ENCODE results near the gene ST3GAL2. TPM values are rescaled to one million over a fixed set of nuclear protein-coding genes. Genes with fewer than 3 reads are reported as not detected.

ST3GAL2 gene
- total and polyA plus RNA-seq, 9 donors = 6.2 to 49.7 (median 23.4) TPM

DNA sequence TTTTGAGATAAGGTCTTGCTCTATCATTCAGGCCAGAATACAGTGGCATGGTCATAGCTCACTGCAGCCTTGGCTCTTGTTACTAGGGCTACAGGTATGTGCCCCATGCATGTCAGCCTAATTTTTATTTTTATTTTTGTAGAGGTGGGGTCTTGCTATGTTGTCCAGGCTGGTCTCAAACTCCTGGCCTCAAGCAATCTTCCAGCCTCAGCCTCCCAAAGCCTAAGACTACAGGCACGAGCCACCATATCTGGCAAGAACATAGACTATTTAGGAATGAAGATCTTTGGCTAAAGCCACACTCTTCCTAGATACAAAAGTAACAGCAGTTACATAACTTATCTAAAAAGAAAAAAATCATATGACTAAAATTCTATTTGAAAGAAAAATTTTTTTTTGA lies 107.8 kb downstream of the ST3GAL2 start:
- WGBS, 3 donors = 76 to 79% (median 76%) methylated on average over 1 of the region's 1 CpG
- Histone ChIP-seq H3K27ac (no peak overlapping the region), H3K27me3 (no peaks in the 10 kb centered on the region), H3K4me3 (no peak overlapping the region), H3K4me1 (ENCODE audit: insufficient read depth) (no peaks in the 10 kb centered on the region), H3K9me3 (no peaks in the 10 kb centered on the region), H3K36me3 (no peaks in the 10 kb centered on the region)
- intact Hi-C loops (cut with DNase I) = no loop called here
- no peak for DNase-seq
- TF ChIP-seq POLR2A (IDR thresholded peaks at IDR 0.05) = no peak
- TF ChIP-seq, protein P1, sequence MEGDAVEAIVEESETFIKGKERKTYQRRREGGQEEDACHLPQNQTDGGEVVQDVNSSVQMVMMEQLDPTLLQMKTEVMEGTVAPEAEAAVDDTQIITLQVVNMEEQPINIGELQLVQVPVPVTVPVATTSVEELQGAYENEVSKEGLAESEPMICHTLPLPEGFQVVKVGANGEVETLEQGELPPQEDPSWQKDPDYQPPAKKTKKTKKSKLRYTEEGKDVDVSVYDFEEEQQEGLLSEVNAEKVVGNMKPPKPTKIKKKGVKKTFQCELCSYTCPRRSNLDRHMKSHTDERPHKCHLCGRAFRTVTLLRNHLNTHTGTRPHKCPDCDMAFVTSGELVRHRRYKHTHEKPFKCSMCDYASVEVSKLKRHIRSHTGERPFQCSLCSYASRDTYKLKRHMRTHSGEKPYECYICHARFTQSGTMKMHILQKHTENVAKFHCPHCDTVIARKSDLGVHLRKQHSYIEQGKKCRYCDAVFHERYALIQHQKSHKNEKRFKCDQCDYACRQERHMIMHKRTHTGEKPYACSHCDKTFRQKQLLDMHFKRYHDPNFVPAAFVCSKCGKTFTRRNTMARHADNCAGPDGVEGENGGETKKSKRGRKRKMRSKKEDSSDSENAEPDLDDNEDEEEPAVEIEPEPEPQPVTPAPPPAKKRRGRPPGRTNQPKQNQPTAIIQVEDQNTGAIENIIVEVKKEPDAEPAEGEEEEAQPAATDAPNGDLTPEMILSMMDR (IDR thresholded peaks at IDR 0.05) = no peak
- TF ChIP-seq EP300 (IDR thresholded peaks at IDR 0.05) = no peak

Small RNAs within 50 kb of the gene (small RNA-seq; reads per million reads assigned to genes)
- gene RNU6-23P (not detected), gene RPS27P26 (not detected)

Other genes starting within 250 kb of the ST3GAL2 start
- gene EXOSC6, start 187.2 kb downstream of the ST3GAL2 start, total RNA-seq = 10 to 100 TPM; 19.5 to 30.2 (median 22.4) TPM
- 10 to 100 TPM; 12.4 to 15.5 TPM for gene EXOSC6, start 187.2 kb downstream of the ST3GAL2 start, polyA plus RNA-seq
- gene AARS1, start 149.6 kb downstream of the ST3GAL2 start, total RNA-seq = 100 to 1,000 TPM in 1 of 7 donors, 10 to 100 TPM in 6; 26.7 to 280 (median 60.3) TPM
- gene AARS1, start 149.6 kb downstream of the ST3GAL2 start, polyA plus RNA-seq = 10 to 100 TPM; 38.8 to 83.2 TPM
- gene DDX19B, start 139.9 kb downstream of the ST3GAL2 start, total RNA-seq = 10 to 100 TPM; 18.9 to 42.2 (median 21.6) TPM
- gene DDX19B, start 139.9 kb downstream of the ST3GAL2 start, polyA plus RNA-seq = 10 to 100 TPM; 21.1 to 45.6 TPM
- gene DDX19A, start 92.2 kb downstream of the ST3GAL2 start, total RNA-seq = 10 to 100 TPM; 22.9 to 40.9 (median 34.7) TPM
- gene DDX19A, start 92.2 kb downstream of the ST3GAL2 start, polyA plus RNA-seq = 10 to 100 TPM; 26.3 to 37.3 TPM
- 10 to 100 TPM; 15.0 to 29.4 (median 20.4) TPM for gene FCSK, start 15.5 kb upstream of the ST3GAL2 start, total RNA-seq
- gene FCSK, start 15.5 kb upstream of the ST3GAL2 start, polyA plus RNA-seq = 10 to 100 TPM in 1 of 2 donors, 1 to 10 TPM in 1; 5.1 to 11.8 TPM
- gene COG4, start 84.5 kb upstream of the ST3GAL2 start, total RNA-seq = 10 to 100 TPM; 27.4 to 46.5 (median 36.3) TPM
- 10 to 100 TPM; 32.8 to 41.8 TPM for gene COG4, start 84.5 kb upstream of the ST3GAL2 start, polyA plus RNA-seq
- 100 to 1,000 TPM in 6 of 7 donors, 10 to 100 TPM in 1; 76.1 to 322 (median 282) TPM for gene SF3B3, start 84.7 kb upstream of the ST3GAL2 start, total RNA-seq
- 100 to 1,000 TPM; 104 to 326 TPM for gene SF3B3, start 84.7 kb upstream of the ST3GAL2 start, polyA plus RNA-seq
- 1 to 10 TPM in 6 of 7 donors, under 1 TPM in 1; 0.91 to 4.0 (median 1.9) TPM for gene IL34, start 207.5 kb upstream of the ST3GAL2 start, total RNA-seq
- gene IL34, start 207.5 kb upstream of the ST3GAL2 start, polyA plus RNA-seq = 1 to 10 TPM in 1 of 2 donors, under 1 TPM in 1; 0.88 to 1.8 TPM
- 10 to 100 TPM; 19.6 to 93.5 (median 40.2) TPM for gene MTSS2, start 247.0 kb upstream of the ST3GAL2 start, total RNA-seq
- gene MTSS2, start 247.0 kb upstream of the ST3GAL2 start, polyA plus RNA-seq = 10 to 100 TPM in 1 of 2 donors, 1 to 10 TPM in 1; 8.4 to 52.5 TPM

All from ovary (tissue), 9 donors.